Common myeloid progenitor, CD34-positive (primary cell): ENCODE measurements around the gene SPAG7.

Source experiments
- CTCF ChIA-PET: fragments of 350-600 bp; sonication (Branson Sonifier 250); formaldehyde crosslinking; loops from one replicate; lab custom pipeline; 2021; ENCODE audit warnings: antibody characterized with exemption; lab: Charles Lee
- POLR2A ChIA-PET: fragments of 350-600 bp; sonication (Branson Sonifier 250); formaldehyde crosslinking; loops from one replicate; lab custom pipeline; 2021; ENCODE audit warnings: antibody characterized with exemption; lab: Charles Lee
- DNase-seq, 3 donors: peaks; one replicate each; pipeline versions ENCODE4 v3.0.0 to v3.0.0-alpha.2; 2013
- H3K27ac ChIP-seq, 2 experiments: 1 replicate in 1 of 2; 2 replicates in 1 of 2; pipeline ENCODE4 v1.7.0; 2013; ENCODE audit warnings: inconsistent platforms in 2 of 2, low read length in 2 of 2, mild to moderate bottlenecking in 2 of 2, low read depth in 1 of 2, moderate library complexity in 1 of 2; ENCODE audit not compliant: severe bottlenecking in 2 of 2, insufficient read depth in 1 of 2, poor library complexity in 1 of 2
- H3K27me3 ChIP-seq, 5 experiments: replicated peaks in 2 of 5; 1 replicate in 3 of 5; 2 replicates in 2 of 5; pipeline versions ENCODE4 v1.6.1 to v1.7.0; 2013; ENCODE audit warnings: low read length in 4 of 5, mild to moderate bottlenecking in 2 of 5, moderate library complexity in 2 of 5, inconsistent platforms in 1 of 5; ENCODE audit not compliant: insufficient read depth in 5 of 5, control insufficient read depth in 4 of 5
- H3K36me3 ChIP-seq, 4 experiments: 1 replicate in 2 of 4; 2 replicates in 2 of 4; pipeline versions ENCODE4 v1.6.1 to v1.7.0; 2013; ENCODE audit warnings: low read length in 3 of 4, control low read depth in 1 of 4, mild to moderate bottlenecking in 1 of 4; ENCODE audit not compliant: control insufficient read depth in 4 of 4, insufficient read depth in 4 of 4
- H3K4me1 ChIP-seq, 4 experiments: 1 replicate in 3 of 4; 2 replicates in 1 of 4; pipeline versions ENCODE4 v1.6.1 to v1.7.1; 2013; ENCODE audit warnings: low read length in 3 of 4, mild to moderate bottlenecking in 3 of 4, control low read depth in 1 of 4, inconsistent platforms in 1 of 4, moderate library complexity in 1 of 4; ENCODE audit not compliant: control insufficient read depth in 4 of 4, insufficient read depth in 4 of 4; ENCODE audit errors: control extremely low read depth in 1 of 4
- H3K4me3 ChIP-seq, 7 experiments: 1 replicate in 4 of 7; 2 replicates in 3 of 7; pipeline versions ENCODE4 v1.5.1 to v1.7.0; 2013; ENCODE audit warnings: mild to moderate bottlenecking in 7 of 7, low read length in 6 of 7, moderate library complexity in 6 of 7, inconsistent platforms in 2 of 7, low read depth in 2 of 7, control low read depth in 1 of 7; ENCODE audit not compliant: insufficient read depth in 4 of 7, control insufficient read depth in 1 of 7; ENCODE audit errors: extremely low read depth in 1 of 7
- H3K9me3 ChIP-seq, 5 experiments: 1 replicate in 4 of 5; 2 replicates in 1 of 5; pipeline versions ENCODE4 v1.6.1 to v1.7.1; 2013; ENCODE audit warnings: low read length in 4 of 5, mild to moderate bottlenecking in 2 of 5, inconsistent platforms in 1 of 5, low read depth in 1 of 5, moderate library complexity in 1 of 5; ENCODE audit not compliant: control insufficient read depth in 4 of 5, insufficient read depth in 2 of 5; ENCODE audit errors: control extremely low read depth in 1 of 5
- WGBS: methylation state at CpG from one replicate; pipeline ENCODE4 v1.1.5; 2013; ENCODE audit not compliant: insufficient coverage; 5-methylcytosine and 5-hydroxymethylcytosine counted together

The SPAG7 gene

GRCh38 chr17:4939546-4939795 lies 28.1 kb downstream of the SPAG7 start:
- Histone ChIP-seq H3K4me1 (peaks cover 14 to 89% (median 61%) of the 10 kb centered on the region in 4 experiments), H3K27me3 (no peaks in the 10 kb centered on the region), H3K27ac (peak overlapping the region; percentile 87 to 96), H3K4me3 (peak overlapping the region; percentile 72 to 97 (median 94)), H3K9me3 (no peaks in the 10 kb centered on the region), H3K36me3 (peaks cover 0 to 48% (median 25%) of the 10 kb centered on the region in 4 experiments)
- peak in 1 of 3 donors; percentile 34 for DNase-seq
- CTCF ChIA-PET, result interaction anchor here (0.8 to 2.5 kb wide), 9 partner anchors 9 to 150 kb away, joined by 3 to 16 read pairs (median 4); partner anchors contain the start of genes CHRNE and PFN1
- 0% methylated on average over 16 of the region's 16 CpGs for WGBS
- POLR2A ChIA-PET, result interaction anchor here (0.6 to 2.2 kb wide), 7 partner anchors 10 to 58 kb away, joined by 3 to 17 read pairs (median 6); partner anchors contain the start of genes C17orf107, INCA1, KIF1C and PFN1

GRCh38 chr17:4938688-4939545 lies 28.7 kb downstream of the SPAG7 start:
- WGBS, result 78% methylated on average over 19 of the region's 19 CpGs

GRCh38 chr17:4938069-4938491 lies 29.5 kb downstream of the SPAG7 start:
- ChIA-PET CTCF (interaction anchor here (1.1 to 2.4 kb wide), 3 partner anchors 19 to 29 kb away, joined by 6 to 8 read pairs (median 7); partner anchors contain the start of gene SPAG7), POLR2A (no interaction called here)
- 91% methylated on average over 6 of the region's 11 CpGs for WGBS
- H3K9me3 ChIP-seq, result no peaks in the 10 kb centered on the region
- no peak for DNase-seq
- H3K4me1 ChIP-seq, result peaks cover 6 to 87% (median 60%) of the 10 kb centered on the region in 4 experiments
- H3K4me3 ChIP-seq, result peak overlapping the region in 1 of 7 experiments; percentile 97
- peaks cover 0 to 40% (median 19%) of the 10 kb centered on the region in 4 experiments for H3K36me3 ChIP-seq
- H3K27ac ChIP-seq, result peak overlapping the region in 1 of 2 experiments; percentile 96
- no peaks in the 10 kb centered on the region for H3K27me3 ChIP-seq

More at GRCh38 chr17:4938688-4939545, 28.7 kb downstream of the SPAG7 start:
- H3K27me3 ChIP-seq, result no peaks in the 10 kb centered on the region
- ChIA-PET POLR2A (interaction anchor here (1.5 to 2.2 kb wide), 3 partner anchors 10 to 58 kb away, joined by 6 to 17 read pairs (median 8); partner anchors contain the start of genes INCA1, KIF1C and PFN1), CTCF (interaction anchor here (1.0 to 2.5 kb wide), 9 partner anchors 10 to 149 kb away, joined by 3 to 16 read pairs (median 4); partner anchors contain the start of genes CHRNE, PFN1 and SPAG7)
- DNase-seq, result no peak
- H3K36me3 ChIP-seq, result peaks cover 0 to 44% (median 23%) of the 10 kb centered on the region in 4 experiments
- H3K9me3 ChIP-seq, result no peaks in the 10 kb centered on the region
- peak overlapping the region; percentile 72 to 97 (median 94) for H3K4me3 ChIP-seq
- peaks cover 12 to 89% (median 61%) of the 10 kb centered on the region in 4 experiments for H3K4me1 ChIP-seq
- H3K27ac ChIP-seq, result peak overlapping the region; percentile 87 to 96

- ChIA-PET CTCF (interaction anchor here (1.2 to 1.9 kb wide), 3 partner anchors 9 to 28 kb away, joined by 3 to 8 read pairs (median 8); no protein-coding TSS in a partner anchor), POLR2A (no interaction called here)
- 100% methylated on average over 15 of the region's 16 CpGs for WGBS
- H3K27me3 ChIP-seq, result no peaks in the 10 kb centered on the region
- peaks cover 6 to 87% (median 60%) of the 10 kb centered on the region in 4 experiments for H3K4me1 ChIP-seq
- no peak overlapping the region for H3K27ac ChIP-seq
- DNase-seq, result no peak
- peaks cover 0 to 34% (median 14%) of the 10 kb centered on the region in 4 experiments for H3K36me3 ChIP-seq
- no peak overlapping the region for H3K4me3 ChIP-seq
- H3K9me3 ChIP-seq, result no peaks in the 10 kb centered on the region
Observed at GRCh38 chr17:4937553-4937952, 30.1 kb downstream of the SPAG7 start.

- Histone ChIP-seq H3K4me3 (no peak overlapping the region), H3K27me3 (no peaks in the 10 kb centered on the region), H3K27ac (no peak overlapping the region), H3K9me3 (no peaks in the 10 kb centered on the region), H3K4me1 (peaks cover 6 to 83% (median 57%) of the 10 kb centered on the region in 4 experiments), H3K36me3 (peaks cover 0 to 28% (median 11%) of the 10 kb centered on the region in 4 experiments)
- POLR2A ChIA-PET, result no interaction called here
- no peak for DNase-seq
- 95% methylated on average over 3 of the region's 3 CpGs for WGBS
- CTCF ChIA-PET, result interaction anchor here (1.1 to 1.9 kb wide), 4 partner anchors 10 to 27 kb away, joined by 3 to 8 read pairs (median 6); partner anchors contain the start of gene ENO3
Observed at GRCh38 chr17:4936436-4936835, 31.2 kb downstream of the SPAG7 start.

GRCh38 chr17:4935650-4936049 lies 32.0 kb downstream of the SPAG7 start:
- Histone ChIP-seq H3K4me1 (peaks cover 3 to 77% (median 56%) of the 10 kb centered on the region in 4 experiments), H3K27me3 (no peaks in the 10 kb centered on the region), H3K4me3 (no peak overlapping the region), H3K36me3 (peaks cover 0 to 28% (median 11%) of the 10 kb centered on the region in 4 experiments), H3K9me3 (no peaks in the 10 kb centered on the region), H3K27ac (no peak overlapping the region)
- ChIA-PET POLR2A (no interaction called here), CTCF (interaction anchor here (0.9 kb wide), 1 partner anchor 34 kb away, joined by 3 read pairs; no protein-coding TSS in a partner anchor)
- DNase-seq, result no peak
